H1 (cell line): ENCODE measurements around the gene GBP5. TPM values are rescaled to one million over a fixed set of nuclear protein-coding genes. Genes with fewer than 3 reads are reported as not detected.

Source experiments
- CTCF ChIA-PET: fragments of 300-600 bp; sonication (Branson Sonifier 250); formaldehyde crosslinking; loops from one replicate; lab custom pipeline; 2021; ENCODE audit not compliant: partially characterized antibody; lab: Charles Lee
- POLR2A ChIA-PET: fragments of 300-600 bp; sonication (Branson Sonifier 250); formaldehyde crosslinking; loops from one replicate; lab custom pipeline; 2021; ENCODE audit warnings: inconsistent platforms; ENCODE audit not compliant: partially characterized antibody; lab: Charles Lee
- DNase-seq, 2 experiments: peaks; one replicate each; pipeline versions ENCODE4 v3.0.0 to v3.0.0-alpha.2; 2010 to 2022; ENCODE audit warnings: low spot score in 2 of 2, low read depth in 1 of 2, mixed read lengths in 1 of 2
- FAIRE-seq: peaks from 2 replicates; lab custom pipeline; 2011; peaks lifted over from hg19 to GRCh38; lab: Jason Lieb, UNC
- H2AFZ ChIP-seq: 2 replicates; pipeline ENCODE4 v1.8.1; 2012; ENCODE audit warnings: low read length, inconsistent platforms
- H2AK5ac ChIP-seq: 2 replicates; pipeline ENCODE4 v1.6.1; 2013; ENCODE audit warnings: low read depth, low read length
- H2BK120ac ChIP-seq: replicated peaks from 2 replicates; pipeline ENCODE3; 2013; ENCODE audit warnings: low read depth, low read length, inconsistent platforms
- H2BK12ac ChIP-seq: 2 replicates; pipeline ENCODE4 v1.6.1; 2013; ENCODE audit warnings: low read depth, low read length
- H2BK15ac ChIP-seq: 2 replicates; pipeline ENCODE4 v1.6.1; 2013; ENCODE audit warnings: low read length
- H2BK20ac ChIP-seq: 2 replicates; pipeline ENCODE4 v1.6.1; 2013; ENCODE audit warnings: low read length
- H2BK5ac ChIP-seq: 2 replicates; pipeline ENCODE4 v1.6.1; 2013; ENCODE audit warnings: low read depth, low read length
- H3K14ac ChIP-seq: 2 replicates; pipeline ENCODE4 v1.6.1; 2013; ENCODE audit warnings: inconsistent platforms; ENCODE audit not compliant: insufficient read length
- H3K18ac ChIP-seq: 2 replicates; pipeline ENCODE4 v1.6.1; 2013; ENCODE audit warnings: low read length; ENCODE audit errors: extremely low read depth
- H3K23ac ChIP-seq: 2 replicates; pipeline ENCODE4 v1.6.1; 2013; ENCODE audit warnings: inconsistent platforms; ENCODE audit not compliant: insufficient read length
- H3K23me2 ChIP-seq: 2 replicates; pipeline ENCODE4 v1.6.1; 2013; ENCODE audit warnings: low read depth, low read length
- H3K27ac ChIP-seq: 2 replicates; pipeline ENCODE4 v1.6.1; 2011; ENCODE audit warnings: low read depth, low read length, inconsistent platforms
- H3K27me3 ChIP-seq, 4 experiments: replicated peaks in 1 of 4; 1 replicate in 1 of 4; 2 replicates in 3 of 4; pipeline versions ENCODE4 v1.6.1 to v1.8.1; 2011 to 2013; ENCODE audit warnings: low read length in 3 of 4, mild to moderate bottlenecking in 3 of 4, inconsistent platforms in 2 of 4, mixed read lengths in 2 of 4, moderate library complexity in 1 of 4; ENCODE audit not compliant: control insufficient read depth in 3 of 4, insufficient read depth in 3 of 4; ENCODE audit errors: extremely low read depth in 1 of 4
- H3K36me3 ChIP-seq, 4 experiments: 2 replicates each; pipeline versions ENCODE4 v1.6.1 to v1.8.1; 2011 to 2013; ENCODE audit warnings: mild to moderate bottlenecking in 4 of 4, low read length in 3 of 4, moderate library complexity in 2 of 4, control low read depth in 1 of 4, inconsistent platforms in 1 of 4; ENCODE audit not compliant: insufficient read depth in 4 of 4, control insufficient read depth in 2 of 4
- H3K4ac ChIP-seq: replicated peaks from 2 replicates; pipeline ENCODE3; 2013; ENCODE audit warnings: low read length, low read depth, mixed read lengths, inconsistent platforms; ENCODE audit not compliant: insufficient read length
- H3K4me1 ChIP-seq, 4 experiments: replicated peaks in 1 of 4; 1 replicate in 1 of 4; 2 replicates in 3 of 4; pipeline versions ENCODE4 v1.6.1 to v1.8.1; 2011 to 2013; ENCODE audit warnings: low read length in 3 of 4, inconsistent platforms in 2 of 4, mixed read lengths in 1 of 4; ENCODE audit not compliant: insufficient read depth in 4 of 4, control insufficient read depth in 3 of 4
- H3K4me2 ChIP-seq, 2 experiments: 2 replicates each; pipeline versions ENCODE4 v1.6.1 to v1.8.1; 2011 to 2013; ENCODE audit warnings: low read depth in 2 of 2, low read length in 2 of 2, control low read depth in 1 of 2, inconsistent platforms in 1 of 2, mild to moderate bottlenecking in 1 of 2; ENCODE audit not compliant: insufficient read depth in 1 of 2
- H3K4me3 ChIP-seq, 4 experiments: fragments of 200-600, 300-600 bp in 1 of 4; sonication (generic), shearing (Covaris generic), sonication (Bioruptor Twin) in 1 of 4; 2 replicates each; pipeline versions ENCODE4 v1.5.1 to v1.8.1; 2011 to 2016; ENCODE audit warnings: low read length in 4 of 4, low read depth in 3 of 4, control low read depth in 2 of 4, inconsistent platforms in 2 of 4, mild to moderate bottlenecking in 2 of 4, mixed read lengths in 1 of 4, moderate library complexity in 1 of 4; ENCODE audit not compliant: insufficient read depth in 2 of 4; ENCODE audit errors: extremely low read depth in 1 of 4
- H3K56ac ChIP-seq: replicated peaks from 2 replicates; pipeline ENCODE3; 2013; ENCODE audit warnings: low read depth, mild to moderate bottlenecking, mixed read lengths, low read length, inconsistent platforms; ENCODE audit not compliant: insufficient read length
- H3K79me1 ChIP-seq: 2 replicates; pipeline ENCODE4 v1.6.1; 2013; ENCODE audit warnings: low read depth, low read length, control low read depth
- H3K79me2 ChIP-seq, 2 experiments: 2 replicates each; pipeline versions ENCODE4 v1.6.1 to v1.8.1; 2012 to 2013; ENCODE audit warnings: low read length in 2 of 2, mild to moderate bottlenecking in 2 of 2, inconsistent platforms in 1 of 2; ENCODE audit not compliant: insufficient read depth in 2 of 2, control insufficient read depth in 1 of 2
- H3K9ac ChIP-seq, 4 experiments: replicated peaks in 1 of 4; 1 replicate in 1 of 4; 2 replicates in 3 of 4; pipeline versions ENCODE4 v1.6.1 to v1.8.1; 2011 to 2013; ENCODE audit warnings: low read depth in 3 of 4, low read length in 3 of 4, control low read depth in 2 of 4, mild to moderate bottlenecking in 2 of 4, moderate library complexity in 2 of 4, inconsistent platforms in 1 of 4; ENCODE audit errors: extremely low read depth in 1 of 4
- H3K9me3 ChIP-seq, 2 experiments: 2 replicates each; pipeline versions ENCODE4 v1.6.1 to v1.8.1; 2012 to 2013; ENCODE audit warnings: mild to moderate bottlenecking in 2 of 2, moderate library complexity in 2 of 2, control low read depth in 1 of 2, inconsistent platforms in 1 of 2, low read depth in 1 of 2, low read length in 1 of 2, mixed read lengths in 1 of 2; ENCODE audit not compliant: insufficient read depth in 2 of 2
- H4K20me1 ChIP-seq, 2 experiments: replicated peaks in 1 of 2; 2 replicates each; pipeline versions ENCODE3 to v1.8.1; 2011 to 2013; ENCODE audit warnings: inconsistent platforms in 2 of 2, low read length in 2 of 2, mild to moderate bottlenecking in 1 of 2; ENCODE audit not compliant: insufficient read depth in 2 of 2, control insufficient read depth in 1 of 2
- H4K5ac ChIP-seq: 2 replicates; pipeline ENCODE4 v1.6.1; 2013; ENCODE audit warnings: low read length, low read depth, mixed read lengths, inconsistent platforms; ENCODE audit not compliant: insufficient read length
- H4K8ac ChIP-seq: 2 replicates; pipeline ENCODE4 v1.8.0; 2013; ENCODE audit warnings: mild to moderate bottlenecking, moderate library complexity, low read length, inconsistent platforms; ENCODE audit not compliant: insufficient read depth; ENCODE audit errors: extremely low read depth
- H4K91ac ChIP-seq: replicated peaks from 2 replicates; pipeline ENCODE3; 2013; ENCODE audit warnings: low read length, mixed read lengths, inconsistent platforms; ENCODE audit not compliant: insufficient read length
- CEBPB ChIP-seq: IDR thresholded peaks from 2 replicates; pipeline ENCODE4 v1.6.1; 2012; ENCODE audit warnings: low read depth, low read length
- CHD1 ChIP-seq: IDR thresholded peaks from 2 replicates; pipeline ENCODE4 v1.6.1; 2012; ENCODE audit warnings: low read depth, low read length, improper control_type of control experiment
- EGR1 ChIP-seq: IDR thresholded peaks from 2 replicates; pipeline ENCODE4 v1.6.1; 2011; ENCODE audit warnings: low read depth, low read length, borderline replicate concordance
- EZH2 ChIP-seq: fragments of 200-600 bp; sonication (generic); IDR thresholded peaks from 2 replicates; pipeline ENCODE4 v1.7.1; 2012; ENCODE audit warnings: low read depth, mild to moderate bottlenecking, moderate library complexity, low read length, inconsistent platforms; ENCODE audit not compliant: severe bottlenecking
- FOSL1 ChIP-seq: IDR thresholded peaks from 2 replicates; pipeline ENCODE4 v1.6.1; 2011; ENCODE audit warnings: mild to moderate bottlenecking, low read depth, low read length, moderate library complexity; ENCODE audit not compliant: insufficient read depth
- KDM1A ChIP-seq: fragments of 200-600, 300-600 bp; sonication (generic); IDR thresholded peaks from 2 replicates; pipeline ENCODE4 v1.7.1; 2016; ENCODE audit warnings: mild to moderate bottlenecking, low read length, borderline replicate concordance
- RBBP5 ChIP-seq: IDR thresholded peaks from 2 replicates; pipeline ENCODE4 v1.7.1; 2012; ENCODE audit warnings: low read depth, mild to moderate bottlenecking, inconsistent platforms, low read length, moderate library complexity, borderline replicate concordance
- SIN3A ChIP-seq, 2 experiments: IDR thresholded peaks in 1 of 2; conservative IDR thresholded peaks in 1 of 2; 2 replicates each; pipeline ENCODE4 v1.6.1; 2011 to 2012; ENCODE audit warnings: low read length in 2 of 2, improper control_type of control experiment in 1 of 2, low read depth in 1 of 2, mild to moderate bottlenecking in 1 of 2
- WGBS, 2 experiments: shearing (Covaris generic) in 1 of 2; methylation state at CpG; one replicate each; pipeline versions ENCODE4 v1.1.6 to v1.1.7; 2013 to 2015; ENCODE audit warnings: low lambda C conversion rate in 2 of 2, mixed read lengths in 2 of 2, inconsistent platforms in 1 of 2, low coverage in 1 of 2, missing lambda C conversion rate in 1 of 2; ENCODE audit not compliant: insufficient replicate concordance in 2 of 2, insufficient coverage in 1 of 2, insufficient read length in 1 of 2; ENCODE audit errors: extremely low coverage in 1 of 2, missing lambda C conversion rate in 1 of 2; 5-methylcytosine and 5-hydroxymethylcytosine counted together
- polyA plus RNA-seq, 7 experiments: library from polyadenylated mRNA; depleted of rRNA in 3 of 7; stranded (reverse) in 5 of 7; unstranded in 2 of 7; fragments of >200 nt in 5 of 7; fragments of 200-250 nt in 2 of 7; gene quantifications; 1 replicate in 5 of 7; 2 replicates in 1 of 7; 4 replicates in 1 of 7; pipeline versions ENCODE4 v1.2.1 to v1.2.3, GENCODE V29; 2011 to 2013; ENCODE audit warnings: missing spikeins in 2 of 7, mixed read lengths in 2 of 7
- total RNA-seq: library from RNA; stranded (reverse); fragmentation: NEBNext Ultra II Directional; extraction: Animal tissue kit (Norgen Biotek cat#: 25700); gene quantifications from 2 replicates; pipeline ENCODE4 v1.2.1, GENCODE V29; 2021
- TF ChIP-seq, protein P1 (sequence below): IDR thresholded peaks from 2 replicates; pipeline ENCODE4 v1.6.1; 2011; ENCODE audit warnings: low read length, improper control_type of control experiment

Gene GBP5
- total and polyA plus RNA-seq, 2 of the 8 experiments (the other 6 are each of a cell fraction or from before 2014, with no cell fraction given): not detected

- no peak for DNase-seq
- H4K91ac ChIP-seq: no peak overlapping the region
- H3K14ac ChIP-seq: no peak overlapping the region
- ChIA-PET POLR2A (no interaction called here), CTCF (no interaction called here)
- TF ChIP-seq SIN3A (conservative IDR thresholded peaks at IDR 0.05 in 1 of 2, IDR thresholded peaks at IDR 0.05 in 1 of 2; ENCODE audit: low read depth in 1 of 2, low read length in 2 of 2): no peak
- TF ChIP-seq RBBP5: no peak
- TF ChIP-seq, protein P1, sequence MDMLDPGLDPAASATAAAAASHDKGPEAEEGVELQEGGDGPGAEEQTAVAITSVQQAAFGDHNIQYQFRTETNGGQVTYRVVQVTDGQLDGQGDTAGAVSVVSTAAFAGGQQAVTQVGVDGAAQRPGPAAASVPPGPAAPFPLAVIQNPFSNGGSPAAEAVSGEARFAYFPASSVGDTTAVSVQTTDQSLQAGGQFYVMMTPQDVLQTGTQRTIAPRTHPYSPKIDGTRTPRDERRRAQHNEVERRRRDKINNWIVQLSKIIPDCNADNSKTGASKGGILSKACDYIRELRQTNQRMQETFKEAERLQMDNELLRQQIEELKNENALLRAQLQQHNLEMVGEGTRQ: no peak
- no peak for TF ChIP-seq CHD1
- no peak for TF ChIP-seq EZH2
- no peak for TF ChIP-seq KDM1A
- TF ChIP-seq CEBPB: no peak
- TF ChIP-seq EGR1: no peak
- no peak for TF ChIP-seq FOSL1
- H4K20me1 ChIP-seq: no peaks in the 10 kb centered on the region
- H3K23ac ChIP-seq: no peak overlapping the region
- H2BK120ac ChIP-seq: no peak overlapping the region
- H4K5ac ChIP-seq: no peak overlapping the region
- H3K9me3 ChIP-seq: peaks cover 4% of the 10 kb centered on the region in 2 experiments; a peak in 2 of 4 replicates
- no peaks in the 10 kb centered on the region for H3K23me2 ChIP-seq
- no peaks in the 10 kb centered on the region for H3K4me1 ChIP-seq
- WGBS, 2 experiments: 88% methylated on average over 2 of the region's 2 CpGs; no CpG with 5 or more reads in 1 of the 2 experiments
- H3K36me3 ChIP-seq: no peaks in the 10 kb centered on the region
- H2BK12ac ChIP-seq: no peak overlapping the region
- no peak overlapping the region for H3K4me3 ChIP-seq
- H2AK5ac ChIP-seq: no peak overlapping the region
- no peak overlapping the region for H3K27ac ChIP-seq
- no peak overlapping the region for H2AFZ ChIP-seq
- no peaks in the 10 kb centered on the region for H3K79me1 ChIP-seq
- FAIRE-seq: no peak
- H3K4me2 ChIP-seq: no peak overlapping the region
- no peak overlapping the region for H3K4ac ChIP-seq
- no peak overlapping the region for H3K9ac ChIP-seq
- H3K79me2 ChIP-seq: no peaks in the 10 kb centered on the region
- H2BK15ac ChIP-seq: no peak overlapping the region
- H3K27me3 ChIP-seq: peaks cover 0 to 1% (median 0%) of the 10 kb centered on the region in 4 experiments; a peak in 1 of 7 replicates
- H3K56ac ChIP-seq: no peak overlapping the region
- no peak overlapping the region for H4K8ac ChIP-seq
- no peak overlapping the region for H2BK5ac ChIP-seq
- no peak overlapping the region for H3K18ac ChIP-seq
- H2BK20ac ChIP-seq: no peak overlapping the region
Measured at GRCh38 chr1:89291276-89291675, 18.6 kb upstream of the GBP5 start.
